GM12878 (cell line): ENCODE results near the gene PTPRN2. TPM values are rescaled to one million over a fixed set of nuclear protein-coding genes. Genes with fewer than 3 reads are reported as not detected.

Experiments
- ATAC-seq: fragments of 200-7000 bp; cut with Tn5 transposase; 3 replicates; pipeline ENCODE4 v1.9.1; 2020; ENCODE audit warnings: mild to moderate bottlenecking, moderate library complexity
- BruUV-seq: library from RNA; stranded (reverse); fragments of 400-500 nt; replicated peaks from 2 replicates; lab custom pipeline; 2021; lab: Mats Ljungman, UMichigan
- CTCF ChIA-PET: fragments of 300-600 bp; sonication (Branson Sonifier 250); formaldehyde crosslinking; extraction: SDS; loops from one replicate; lab custom pipeline; 2021; ENCODE audit warnings: inconsistent platforms; lab: Yijun Ruan, JAX
- POLR2A ChIA-PET: fragments of 350-600 bp; formaldehyde crosslinking; extraction: SDS; loops from one replicate; lab custom pipeline; 2021; ENCODE audit warnings: inconsistent platforms; lab: Charles Lee
- RAD21 ChIA-PET: fragments of 300-600 bp; sonication (Branson Sonifier 250); formaldehyde crosslinking; loops from one replicate; lab custom pipeline; 2023; ENCODE audit warnings: antibody characterized with exemption; ENCODE audit not compliant: unreplicated experiment; lab: Charles Lee
- SMC1A ChIA-PET: fragments of 300-600 bp; sonication (Branson Sonifier 250); formaldehyde crosslinking; loops from one replicate; lab custom pipeline; 2023; ENCODE audit not compliant: unreplicated experiment, uncharacterized antibody; lab: Charles Lee
- DNase-seq: peaks from one replicate; pipeline ENCODE4 v3.0.0-alpha.2; 2011; ENCODE audit warnings: low read depth, low spot score
- FAIRE-seq: peaks from 3 replicates; lab custom pipeline; 2011; peaks lifted over from hg19 to GRCh38; lab: Jason Lieb, UNC
- H2AFZ ChIP-seq: 2 replicates; pipeline ENCODE4 v1.6.0; 2011; ENCODE audit warnings: low read depth, low read length, control low read depth; ENCODE audit not compliant: control insufficient read depth
- H3K27ac ChIP-seq: 2 replicates; pipeline ENCODE4 v1.5.1; 2011; ENCODE audit warnings: control low read depth; ENCODE audit not compliant: control insufficient read depth, insufficient read depth
- H3K27me3 ChIP-seq, 2 experiments: replicated peaks in 1 of 2; 2 replicates each; pipeline versions ENCODE4 v1.6.0 to v1.6.1; 2011; ENCODE audit warnings: low read length in 1 of 2; ENCODE audit not compliant: control insufficient read depth in 2 of 2, insufficient read depth in 2 of 2
- H3K36me3 ChIP-seq, 2 experiments: 2 replicates each; pipeline ENCODE4 v1.5.1; 2011; ENCODE audit warnings: low read length in 1 of 2; ENCODE audit not compliant: control insufficient read depth in 2 of 2, insufficient read depth in 2 of 2
- H3K4me1 ChIP-seq: 2 replicates; pipeline ENCODE4 v1.6.1; 2011; ENCODE audit warnings: mild to moderate bottlenecking, low read length, moderate library complexity, mixed read lengths; ENCODE audit not compliant: control insufficient read depth, insufficient read depth
- H3K4me2 ChIP-seq: 2 replicates; pipeline ENCODE4 v1.6.0; 2011; ENCODE audit warnings: control low read depth; ENCODE audit not compliant: control insufficient read depth, insufficient read depth
- H3K4me3 ChIP-seq: fragments of 200-600 bp; sonication (generic); 2 replicates; pipeline ENCODE4 v1.5.1; 2016
- H3K79me2 ChIP-seq: 2 replicates; pipeline ENCODE4 v1.6.0; 2011; ENCODE audit warnings: low read length; ENCODE audit not compliant: control insufficient read depth, insufficient read depth
- H3K9ac ChIP-seq: 2 replicates; pipeline ENCODE4 v1.8.0; 2011; ENCODE audit warnings: low read length, control low read depth, mixed read lengths; ENCODE audit not compliant: control insufficient read depth, insufficient read depth
- H3K9me3 ChIP-seq: replicated peaks from 3 replicates; pipeline ENCODE4 v1.5.1; 2011; ENCODE audit warnings: mild to moderate bottlenecking, low read length; ENCODE audit not compliant: control insufficient read depth, insufficient read depth
- H4K20me1 ChIP-seq: 2 replicates; pipeline ENCODE4 v1.6.0; 2011; ENCODE audit not compliant: control insufficient read depth, insufficient read depth
- BHLHE40 ChIP-seq, 2 experiments: fragments of 450-650 bp in 1 of 2; IDR thresholded peaks; 2 replicates each; pipeline ENCODE4 v1.6.1; 2011 to 2017; ENCODE audit warnings: low read depth in 2 of 2, borderline replicate concordance in 1 of 2, improper control_type of control experiment in 1 of 2, low read length in 1 of 2, mild to moderate bottlenecking in 1 of 2
- BMI1 ChIP-seq: fragments of 450-650 bp; IDR thresholded peaks from 2 replicates; pipeline ENCODE4 v1.6.1; 2016; ENCODE audit warnings: mild to moderate bottlenecking, moderate library complexity, borderline replicate concordance
- CEBPZ ChIP-seq: fragments of 150-350 bp; IDR thresholded peaks from 2 replicates; pipeline ENCODE4 v1.6.1; 2016; ENCODE audit warnings: low read depth, low read length
- E2F4 ChIP-seq: IDR thresholded peaks from 2 replicates; pipeline ENCODE4 v1.6.1; 2012; ENCODE audit warnings: low read depth, low read length, improper control_type of control experiment
- EP300 ChIP-seq, 2 experiments: fragments of 150-350 bp in 1 of 2; IDR thresholded peaks; 2 replicates each; pipeline ENCODE4 v1.6.1; 2011 to 2012; ENCODE audit warnings: low read depth in 2 of 2, low read length in 2 of 2, borderline replicate concordance in 1 of 2, improper control_type of control experiment in 1 of 2, inconsistent platforms in 1 of 2; ENCODE audit not compliant: control insufficient read depth in 1 of 2
- IRF4 ChIP-seq: IDR thresholded peaks from 2 replicates; pipeline ENCODE4 v1.6.1; 2011; ENCODE audit warnings: low read depth, low read length
- WGBS: methylation state at CpG from one replicate; pipeline ENCODE4 v1.1.6; 2016; ENCODE audit warnings: low lambda C conversion rate; ENCODE audit not compliant: insufficient replicate concordance, insufficient coverage; ENCODE audit errors: missing lambda C conversion rate; 5-methylcytosine and 5-hydroxymethylcytosine counted together
- in situ Hi-C: fragments of 300-500 bp; cut with MboI; formaldehyde crosslinking; loops from 9 replicates; pipeline ENCODE4 v1.14.3; 2018; ENCODE audit warnings: mixed read lengths
- intact Hi-C: fragments of 100-400 bp; cut with micrococcal nuclease; formaldehyde crosslinking; loops from one replicate; pipeline ENCODE4 v1.14.2; 2022; ENCODE audit not compliant: unreplicated experiment
- polyA plus RNA-seq, 11 experiments: library from polyadenylated mRNA; depleted of rRNA in 4 of 11; unstranded in 6 of 11; stranded (reverse) in 5 of 11; fragments of >200 nt; fragmentation: Nextera tagmentation in 4 of 11; fragmentation: Illumina TruSeq in 1 of 11; extraction: Ambion mirVana in 4 of 11; extraction: Trizol in 1 of 11; gene quantifications; 1 replicate in 1 of 11; 2 replicates in 10 of 11; pipeline versions ENCODE4 v1.2.1 to v1.2.3, GENCODE V29; 2011 to 2016; ENCODE audit warnings: inconsistent platforms in 2 of 11, missing spikeins in 2 of 11, low read depth in 1 of 11
- total RNA-seq, 4 experiments: library from RNA; depleted of rRNA in 3 of 4; stranded (reverse); fragments of >200 nt in 3 of 4; fragmentation: Illumina TruSeq in 1 of 4; extraction: Trizol in 1 of 4; gene quantifications; 2 replicates each; pipeline versions ENCODE4 v1.2.1 to v1.2.3, GENCODE V29; 2013 to 2021
- TF ChIP-seq, protein P1 (sequence below): fragments of 450-650 bp; IDR thresholded peaks from 2 replicates; pipeline ENCODE4 v1.6.1; 2014; ENCODE audit warnings: mild to moderate bottlenecking

Gene PTPRN2
- total and polyA plus RNA-seq, 10 of the 15 experiments (the other 5 are each of a cell fraction or from before 2014, with no cell fraction given), result 5.4 TPM; not detected in 9

DNA sequence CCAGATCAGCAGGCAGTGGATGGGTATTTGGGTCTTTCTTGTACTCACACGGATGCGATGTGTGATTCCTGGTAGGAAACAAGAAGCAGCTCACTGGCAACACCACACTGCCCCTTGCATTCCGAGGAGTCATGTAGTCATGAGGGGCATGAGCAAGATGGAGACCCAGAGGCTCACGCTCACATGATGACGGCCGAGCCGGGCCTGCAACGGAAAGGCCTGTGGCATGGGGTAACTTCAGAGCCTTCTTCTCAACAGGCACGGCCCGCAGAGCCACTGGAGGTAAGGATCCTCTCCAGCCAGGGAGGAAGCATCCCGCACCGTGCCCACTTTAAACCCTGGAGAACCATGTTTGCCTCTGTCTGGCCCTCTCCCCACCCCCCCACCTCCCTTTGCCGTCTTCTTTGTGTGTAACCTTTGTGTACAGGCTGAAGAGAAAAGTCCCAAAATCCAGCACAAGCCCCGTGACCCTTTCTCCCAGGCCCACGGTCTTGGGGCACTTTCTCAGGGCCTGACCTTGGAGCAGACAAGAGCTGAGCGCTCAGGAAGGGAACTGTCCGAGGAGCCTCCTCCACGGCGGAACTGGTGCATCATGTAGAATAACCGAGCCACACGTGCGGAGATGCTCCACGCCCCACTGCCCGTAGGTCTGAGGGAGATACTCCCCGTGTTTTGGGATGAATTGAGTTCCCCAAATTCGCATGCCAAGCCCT lies 734.4 kb downstream of the PTPRN2 start:
- no peak for FAIRE-seq
- no peaks in the 10 kb centered on the region for H3K36me3 ChIP-seq
- no peak overlapping the region for H3K4me3 ChIP-seq
- no peaks in the 10 kb centered on the region for H4K20me1 ChIP-seq
- SMC1A ChIA-PET, result no interaction called here
- H3K27ac ChIP-seq, result no peak overlapping the region
- 48% methylated on average over 26 of the region's 26 CpGs for WGBS
- no peaks in the 10 kb centered on the region for H3K79me2 ChIP-seq
- DNase-seq, result no peak
- in situ Hi-C loops (no loop called here), intact Hi-C loops (no loop called here)
- no peaks in the 10 kb centered on the region for H3K4me1 ChIP-seq
- no TSS peak for BruUV-seq
- no peaks in the 10 kb centered on the region for H3K27me3 ChIP-seq
- no peak overlapping the region for H2AFZ ChIP-seq
- POLR2A ChIA-PET, result no interaction called here
- no peak overlapping the region for H3K9ac ChIP-seq
- TF ChIP-seq IRF4, result no peak
- TF ChIP-seq, protein P1, sequence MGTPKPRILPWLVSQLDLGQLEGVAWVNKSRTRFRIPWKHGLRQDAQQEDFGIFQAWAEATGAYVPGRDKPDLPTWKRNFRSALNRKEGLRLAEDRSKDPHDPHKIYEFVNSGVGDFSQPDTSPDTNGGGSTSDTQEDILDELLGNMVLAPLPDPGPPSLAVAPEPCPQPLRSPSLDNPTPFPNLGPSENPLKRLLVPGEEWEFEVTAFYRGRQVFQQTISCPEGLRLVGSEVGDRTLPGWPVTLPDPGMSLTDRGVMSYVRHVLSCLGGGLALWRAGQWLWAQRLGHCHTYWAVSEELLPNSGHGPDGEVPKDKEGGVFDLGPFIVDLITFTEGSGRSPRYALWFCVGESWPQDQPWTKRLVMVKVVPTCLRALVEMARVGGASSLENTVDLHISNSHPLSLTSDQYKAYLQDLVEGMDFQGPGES, result no peak
- TF ChIP-seq BHLHE40 (IDR thresholded peaks at IDR 0.05; ENCODE audit: borderline replicate concordance in 1 of 2, low read depth in 2 of 2, low read length in 1 of 2), result no peak
- no peak for TF ChIP-seq EP300 (IDR thresholded peaks at IDR 0.05; ENCODE audit: borderline replicate concordance in 1 of 2, control insufficient read depth in 1 of 2, low read depth in 2 of 2, low read length in 2 of 2)
- TF ChIP-seq BMI1, result no peak
- no peak for TF ChIP-seq E2F4
- no peak for TF ChIP-seq CEBPZ
- peaks cover 2% of the 10 kb centered on the region; the same call in 1 of the 3 replicates for H3K9me3 ChIP-seq
- H3K4me2 ChIP-seq, result no peak overlapping the region
- ATAC-seq, result no peak
- CTCF ChIA-PET, result no interaction called here
- RAD21 ChIA-PET, result no interaction called here
